Stimulated activated CD8-positive, alpha-beta memory T cell treated with anti-CD3 and anti-CD28 coated beads, Interleukin-7, amount 100 ng/mL, for 24 hours (primary cell): Measurements from ENCODE around the gene TMEM107.
"Not testable (repeated sequence)": the region's sequence is repeated elsewhere in the genome, so short reads cannot be mapped to it uniquely, and the experiment has no call there.

Experiments used
- DNase-seq: peaks from one replicate; pipeline ENCODE4 v3.0.0-alpha.2; 2020; ENCODE audit warnings: low read depth

Gene TMEM107

GRCh38 chr17:8176197-8176940 is at the start of gene TMEM107:
TSS of gene TMEM107 (minus strand) at chr17:8176380. CDS start at chr17:8176286, 94 bp downstream.
- no peak for DNase-seq

- no peak for DNase-seq
These were observed 49.0 kb upstream of the TMEM107 start for GRCh38 chr17:8224891-8225812.

GRCh38 chr17:8223356-8224126 is 47.4 kb upstream of the TMEM107 start:
- DNase-seq: no peak

GRCh38 chr17:8222630-8223355 is 46.6 kb upstream of the TMEM107 start:
- DNase-seq: peak; percentile 84

- no peak for DNase-seq
These were observed 46.1 kb upstream of the TMEM107 start for GRCh38 chr17:8222380-8222629.

GRCh38 chr17:8221663-8222379 is 45.6 kb upstream of the TMEM107 start:
- DNase-seq: peak; percentile 73

GRCh38 chr17:8220783-8221662 is 44.8 kb upstream of the TMEM107 start:
- peak; percentile 93 for DNase-seq

GRCh38 chr17:8214000-8214399 is 37.8 kb upstream of the TMEM107 start:
- DNase-seq: not testable (repeated sequence)

- DNase-seq: no peak
These were observed 36.4 kb upstream of the TMEM107 start for GRCh38 chr17:8212312-8213180.

GRCh38 chr17:8210761-8211458 is 34.7 kb upstream of the TMEM107 start:
- DNase-seq: no peak

- peak; percentile 91 for DNase-seq
These were observed 34.0 kb upstream of the TMEM107 start, which contains the start of gene AURKB for GRCh38 chr17:8209907-8210760. TSS of gene AURKB (minus strand) at chr17:8210575. CDS start at chr17:8210224, 351 bp downstream.

GRCh38 chr17:8206536-8206935 is 30.4 kb upstream of the TMEM107 start:
- DNase-seq: no peak

- DNase-seq: no peak
These were observed 28.8 kb upstream of the TMEM107 start for GRCh38 chr17:8204761-8205555.

- DNase-seq: no peak
These were observed 16.1 kb upstream of the TMEM107 start for GRCh38 chr17:8192070-8192815.

GRCh38 chr17:8190506-8190905 is 14.3 kb upstream of the TMEM107 start:
- DNase-seq: no peak
